GM12892 (cell line): Measurements from ENCODE around the gene EXT2.
A peak's percentile ranks its signal among the peaks of the same experiment; 100 is the strongest.

Experiments used
- DNase-seq: peaks from one replicate; pipeline ENCODE4 v3.0.0; 2011; ENCODE audit not compliant: insufficient read length
- FAIRE-seq: peaks from 2 replicates; lab custom pipeline; 2011; peaks lifted over from hg19 to GRCh38; lab: Jason Lieb, UNC
- POLR2A ChIP-seq: IDR thresholded peaks from 2 replicates; pipeline ENCODE4 v1.6.1; 2011; ENCODE audit warnings: low read depth, low read length, control low read depth
- POLR2AphosphoS5 ChIP-seq: IDR thresholded peaks from 2 replicates; pipeline ENCODE4 v1.6.1; 2011; ENCODE audit warnings: low read depth, low read length, control low read depth
- TAF1 ChIP-seq: IDR thresholded peaks from 2 replicates; pipeline ENCODE4 v1.6.1; 2011; ENCODE audit warnings: low read depth, mild to moderate bottlenecking, control low read depth, low read length, borderline replicate concordance

Gene EXT2

DNA sequence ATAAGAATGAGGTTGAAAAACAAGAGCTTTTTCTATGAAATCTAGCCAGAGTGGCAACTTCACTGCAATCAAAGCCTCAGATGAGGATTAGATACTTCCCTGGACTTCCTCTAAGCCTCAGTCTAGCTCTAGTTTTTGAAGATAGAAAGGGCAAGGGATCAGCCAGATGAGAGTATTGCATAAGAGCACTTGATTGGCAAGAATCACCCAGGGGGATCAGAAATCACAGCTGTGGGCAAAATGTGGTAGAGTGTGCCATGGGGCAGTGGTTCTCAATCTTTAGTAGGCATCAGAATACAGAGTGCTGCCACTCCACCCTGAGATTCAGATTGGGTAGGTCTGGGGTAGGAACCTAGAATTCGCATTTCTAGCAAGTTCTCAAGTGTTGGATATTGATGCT lies 82.4 kb downstream of the EXT2 start:
- FAIRE-seq (peak; percentile 5), DNase-seq (no peak)

GRCh38 chr11:44178381-44178780 lies 82.9 kb downstream of the EXT2 start:
- TF ChIP-seq POLR2A (no peak), POLR2AphosphoS5 (no peak), TAF1 (no peak)
- FAIRE-seq, result no peak
- DNase-seq, result no peak

More for the DNA sequence above, 82.4 kb downstream of the EXT2 start:
- no peak for TF ChIP-seq POLR2A
- TF ChIP-seq POLR2AphosphoS5, result no peak
- TF ChIP-seq TAF1, result no peak

GRCh38 chr11:44179173-44179572 lies 83.7 kb downstream of the EXT2 start:
- TF ChIP-seq POLR2A (no peak), TAF1 (no peak), POLR2AphosphoS5 (no peak)
- no peak for DNase-seq
- no peak for FAIRE-seq

DNA sequence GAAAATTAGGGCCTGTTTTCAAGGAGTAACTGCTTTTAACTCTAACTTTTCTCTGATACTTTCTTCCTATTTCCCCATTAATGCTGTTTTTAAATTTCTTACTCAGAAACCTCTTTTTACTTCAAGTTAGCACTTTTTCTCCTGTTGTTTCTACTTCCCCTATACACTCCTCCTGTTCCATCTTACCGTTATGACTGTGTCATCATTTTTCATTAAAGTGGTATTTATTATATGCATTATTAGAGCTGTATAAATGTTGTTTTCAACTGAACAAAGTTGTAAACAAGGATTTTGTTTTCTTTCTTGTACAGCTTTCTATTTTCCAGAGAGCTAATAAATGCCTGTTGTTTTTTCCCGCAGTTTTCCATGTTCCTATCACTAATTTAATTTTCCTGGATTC lies 84.6 kb downstream of the EXT2 start:
- FAIRE-seq (no peak), DNase-seq (no peak)
- no peak for TF ChIP-seq TAF1
- TF ChIP-seq POLR2AphosphoS5, result no peak
- no peak for TF ChIP-seq POLR2A

GRCh38 chr11:44185522-44185921 lies 90.0 kb downstream of the EXT2 start:
- DNase-seq (no peak), FAIRE-seq (no peak)
- TF ChIP-seq POLR2A (no peak), POLR2AphosphoS5 (no peak), TAF1 (no peak)

DNA sequence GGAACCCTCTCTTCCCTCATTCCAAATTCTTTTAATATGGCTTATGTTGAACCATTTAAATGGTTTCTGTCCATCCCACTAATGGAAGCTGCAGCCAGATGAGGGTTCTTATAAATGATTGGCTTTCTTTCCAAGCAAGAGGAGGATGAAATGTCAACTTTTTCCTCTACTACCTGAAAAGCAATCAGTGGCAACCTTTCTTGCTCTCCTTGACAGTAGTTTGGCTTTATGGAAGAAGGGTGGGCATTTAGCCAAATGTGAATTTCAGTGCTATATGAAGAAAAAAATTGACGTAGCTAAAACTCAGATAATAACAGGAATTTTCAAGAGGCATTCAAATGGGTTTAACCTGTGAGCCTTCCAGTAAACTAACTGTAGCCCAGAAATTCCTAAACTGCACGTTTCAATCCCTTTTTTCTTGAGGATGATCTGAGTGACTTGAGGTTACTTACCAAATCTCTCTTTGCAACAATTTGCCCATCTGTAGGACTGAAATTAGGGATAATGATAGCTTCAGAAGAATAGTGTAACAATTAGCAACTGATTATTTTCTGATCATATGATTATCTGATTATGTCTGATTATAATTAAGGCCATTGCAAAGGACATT lies 90.9 kb downstream of the EXT2 start:
- peak; percentile 81 for FAIRE-seq
- TF ChIP-seq POLR2A, result no peak
- TF ChIP-seq POLR2AphosphoS5, result no peak
- TF ChIP-seq TAF1, result no peak

GRCh38 chr11:44188643-44189042 lies 93.2 kb downstream of the EXT2 start:
- TF ChIP-seq POLR2AphosphoS5 (no peak), POLR2A (no peak), TAF1 (no peak)
- no peak for FAIRE-seq
- DNase-seq, result no peak

More for the DNA sequence above, 90.9 kb downstream of the EXT2 start:
- DNase-seq, result no peak

DNA sequence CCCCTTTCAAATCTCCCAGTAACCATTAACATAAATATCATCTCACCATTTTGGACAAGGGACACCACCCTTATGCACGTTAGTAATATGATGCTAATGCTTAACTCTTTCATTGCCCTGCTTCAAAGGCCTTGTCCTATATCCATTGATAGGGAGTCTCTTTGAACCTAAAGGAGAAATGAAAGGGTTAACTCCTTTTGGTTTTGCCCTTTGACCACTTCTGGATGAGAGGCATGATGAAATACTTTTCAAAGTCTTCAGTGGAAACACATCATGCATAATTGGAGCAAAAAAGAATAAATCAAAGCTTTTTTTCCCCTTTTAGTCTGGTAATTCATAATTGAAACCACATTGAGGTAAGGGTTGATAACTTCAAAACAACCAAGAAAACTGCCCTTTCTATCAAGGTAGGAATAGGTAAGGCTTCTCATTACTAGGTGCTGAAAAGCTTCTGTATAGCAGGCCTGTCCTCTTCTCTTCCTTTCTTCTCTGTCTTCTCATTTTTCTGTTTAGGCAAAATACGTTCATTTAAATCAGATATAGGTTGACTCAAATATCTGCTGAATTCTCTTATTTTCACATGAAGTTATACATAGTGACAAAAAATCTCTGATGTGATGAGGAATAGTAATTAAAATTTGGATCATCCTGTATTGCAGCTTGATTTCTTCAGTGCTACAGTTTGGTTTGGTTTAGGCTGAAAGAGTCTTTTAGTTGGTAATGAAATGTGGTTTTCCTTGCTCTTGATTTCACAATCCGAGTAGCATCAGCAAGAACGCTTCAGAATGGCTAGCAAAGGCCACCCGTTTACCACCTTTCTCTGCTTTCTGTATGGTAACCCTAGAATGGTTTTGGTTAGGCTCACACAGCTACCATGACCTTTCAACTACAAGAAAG lies 94.8 kb downstream of the EXT2 start:
- FAIRE-seq (no peak), DNase-seq (no peak)
- no peak for TF ChIP-seq POLR2A
- TF ChIP-seq TAF1, result no peak

- FAIRE-seq (no peak), DNase-seq (no peak)
- TF ChIP-seq POLR2AphosphoS5 (no peak), POLR2A (no peak), TAF1 (no peak)
Measured at GRCh38 chr11:44190883-44191230, 95.4 kb downstream of the EXT2 start.

GRCh38 chr11:44191322-44192016 lies 96.0 kb downstream of the EXT2 start:
- DNase-seq (no peak), FAIRE-seq (peak; percentile 42)
- no peak for TF ChIP-seq POLR2A
- no peak for TF ChIP-seq POLR2AphosphoS5
- TF ChIP-seq TAF1, result no peak

GRCh38 chr11:44192017-44192385 lies 96.5 kb downstream of the EXT2 start:
- DNase-seq, result no peak
- TF ChIP-seq POLR2A (no peak), TAF1 (no peak), POLR2AphosphoS5 (no peak)
- no peak for FAIRE-seq
